Measurements from ENCODE around the gene XCL1. TPM values are rescaled to one million over a fixed set of nuclear protein-coding genes. Genes with fewer than 3 reads are reported as not detected.

The XCL1 gene
- polyA plus RNA-seq, 3 donors: 0.07 TPM; not detected in 2

- Mint-ChIP-seq H3K36me3 (no peaks in the 10 kb centered on the region), H3K27ac (no peak overlapping the region), H3K27me3 (ENCODE audit: low read depth in 3 of 3) (peaks cover 0 to 1% (median 0%) of the 10 kb centered on the region in 3 donors), H3K4me3 (no peak overlapping the region), H3K4me1 (no peaks in the 10 kb centered on the region), H3K9me3 (peaks cover 0 to 2% (median 0%) of the 10 kb centered on the region in 7 donors)
- H3K4me2 ChIP-seq (replicated peaks; ENCODE audit: extremely low read depth, low read length, poor library complexity, severe bottlenecking): no peak overlapping the region
- H3K36me3 ChIP-seq (replicated peaks in 1 of 2; ENCODE audit: control insufficient read depth in 1 of 2, insufficient read depth in 2 of 2, low read length in 2 of 2): no peaks in the 10 kb centered on the region
- no peaks in the 10 kb centered on the region for H3K4me1 ChIP-seq (ENCODE audit: control insufficient read depth in 1 of 2, insufficient read depth in 2 of 2, low read length in 2 of 2)
- no peaks in the 10 kb centered on the region for H4K20me1 ChIP-seq (ENCODE audit: insufficient read depth, low read length)
- H3K27me3 ChIP-seq (ENCODE audit: control insufficient read depth in 2 of 2, insufficient read depth in 2 of 2, low read length in 2 of 2): no peaks in the 10 kb centered on the region
- DNase-seq: no peak
- no peak for TF ChIP-seq CTCF (IDR thresholded peaks at IDR 0.05)
- H2AFZ ChIP-seq (ENCODE audit: insufficient read depth, low read depth, low read length, poor library complexity, severe bottlenecking): no peak overlapping the region
- no peak overlapping the region for H3K9ac ChIP-seq (ENCODE audit: insufficient read depth, low read length, poor library complexity, severe bottlenecking)
- no peaks in the 10 kb centered on the region for H3K9me3 ChIP-seq (replicated peaks in 1 of 2; ENCODE audit: control insufficient read depth in 1 of 2, insufficient read depth in 1 of 2, low read length in 2 of 2)
- no peak overlapping the region for H3K4me3 ChIP-seq (replicated peaks in 1 of 3; ENCODE audit: low read depth in 2 of 3, low read length in 3 of 3)
- no CpG with 5 or more reads among the region's 1 CpG for whole genome bisulfite sequencing (ENCODE audit: insufficient coverage)
- intact Hi-C loops (cut with micrococcal nuclease): no loop called here
- no peak overlapping the region for H3K27ac ChIP-seq (ENCODE audit: low read depth in 1 of 2, low read length in 2 of 2)
- H3K79me2 ChIP-seq (ENCODE audit: insufficient read depth, low read length): no peaks in the 10 kb centered on the region
These were observed 36.6 kb downstream of the XCL1 start for GRCh38 chr1:168613038-168613451.

- DNase-seq: no peak
- no peaks in the 10 kb centered on the region for H3K4me1 ChIP-seq (ENCODE audit: control insufficient read depth in 1 of 2, insufficient read depth in 2 of 2, low read length in 2 of 2)
- H4K20me1 ChIP-seq (ENCODE audit: insufficient read depth, low read length): no peaks in the 10 kb centered on the region
- no peak overlapping the region for H3K9ac ChIP-seq (ENCODE audit: insufficient read depth, low read length, poor library complexity, severe bottlenecking)
- no peak overlapping the region for H3K27ac Mint-ChIP-seq
- H3K4me1 Mint-ChIP-seq: no peaks in the 10 kb centered on the region
- WGBS (ENCODE audit: insufficient coverage): 85% methylated on average over 2 of the region's 8 CpGs
- H3K27me3 ChIP-seq (ENCODE audit: control insufficient read depth in 2 of 2, insufficient read depth in 2 of 2, low read length in 2 of 2): no peaks in the 10 kb centered on the region
- H3K79me2 ChIP-seq (ENCODE audit: insufficient read depth, low read length): no peaks in the 10 kb centered on the region
- no peaks in the 10 kb centered on the region for H3K36me3 ChIP-seq (replicated peaks in 1 of 2; ENCODE audit: control insufficient read depth in 1 of 2, insufficient read depth in 2 of 2, low read length in 2 of 2)
- H3K36me3 Mint-ChIP-seq: no peaks in the 10 kb centered on the region
- no peaks in the 10 kb centered on the region for H3K9me3 ChIP-seq (replicated peaks in 1 of 2; ENCODE audit: control insufficient read depth in 1 of 2, insufficient read depth in 1 of 2, low read length in 2 of 2)
- H3K27ac ChIP-seq (ENCODE audit: low read depth in 1 of 2, low read length in 2 of 2): no peak overlapping the region
- intact Hi-C loops (cut with micrococcal nuclease): no loop called here
- no peak overlapping the region for H3K4me3 ChIP-seq (replicated peaks in 1 of 3; ENCODE audit: low read depth in 2 of 3, low read length in 3 of 3)
- H3K4me3 Mint-ChIP-seq: no peak overlapping the region
- peaks cover 0 to 1% (median 0%) of the 10 kb centered on the region in 3 donors for H3K27me3 Mint-ChIP-seq (ENCODE audit: low read depth in 3 of 3)
- TF ChIP-seq CTCF (IDR thresholded peaks at IDR 0.05): no peak
- no peak overlapping the region for H3K4me2 ChIP-seq (replicated peaks; ENCODE audit: extremely low read depth, low read length, poor library complexity, severe bottlenecking)
- H3K9me3 Mint-ChIP-seq: peaks cover 0 to 2% (median 0%) of the 10 kb centered on the region in 7 donors
- H2AFZ ChIP-seq (ENCODE audit: insufficient read depth, low read depth, low read length, poor library complexity, severe bottlenecking): no peak overlapping the region
These were observed 37.4 kb downstream of the XCL1 start for GRCh38 chr1:168613691-168614231.
